ELF-1 (cell line): ENCODE data around the gene ATP5PB.

Experiments used
- DNase-seq: peaks from one replicate; pipeline ENCODE4 v3.0.0-alpha.2; 2016; ENCODE audit warnings: low read depth, low spot score

ATP5PB gene

GRCh38 chr1:111448918-111449702, at the start of gene ATP5PB, which contains the start of gene WDR77:
Gene ATP5PB, plus strand, starts transcription at chr1:111449464. Its CDS starts 78 bp downstream, at chr1:111449542.
Gene WDR77, minus strand, starts transcription at chr1:111449256. Its CDS starts 87 bp downstream, at chr1:111449169.
- DNase-seq = peak; percentile 98

DNA sequence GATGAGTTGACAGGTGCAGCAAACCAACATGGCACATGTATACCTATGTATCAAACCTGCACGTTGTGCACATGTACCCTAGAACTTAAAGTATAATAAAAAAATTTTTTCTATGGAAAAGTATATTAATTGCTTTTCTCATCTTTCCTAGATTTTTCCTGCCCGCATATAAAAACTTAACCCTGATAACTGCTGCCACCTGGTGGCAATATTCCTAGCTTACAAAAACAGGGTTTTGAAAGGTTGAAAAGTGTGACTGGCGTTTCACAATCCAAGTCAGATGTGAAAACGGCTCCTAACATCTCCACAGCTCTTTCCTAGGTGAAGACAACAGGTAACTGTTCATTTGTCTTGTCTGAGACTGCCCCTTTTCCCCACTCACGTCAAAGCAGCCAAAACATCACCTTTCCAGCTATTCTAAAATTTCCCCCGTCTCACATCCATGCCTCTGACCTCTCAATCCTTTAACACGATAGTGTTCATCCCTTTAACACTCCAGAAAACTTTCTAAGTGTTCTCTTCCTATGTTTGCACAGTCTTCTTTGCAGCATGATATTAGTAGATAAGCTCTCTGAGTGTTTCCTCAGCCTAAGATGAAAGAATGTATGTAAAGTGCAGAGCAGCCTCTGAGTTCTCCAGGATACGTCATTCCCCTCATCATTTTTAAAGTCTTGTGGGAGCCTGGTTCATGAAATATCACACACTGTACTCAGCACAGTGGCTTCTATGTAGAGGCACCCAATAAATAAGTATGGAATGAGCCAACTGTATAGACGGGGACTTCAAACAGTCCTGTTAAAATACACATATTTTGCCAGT, 49.3 kb upstream of the ATP5PB start:
- peak; percentile 32 for DNase-seq

GRCh38 chr1:111402083-111402482, 47.2 kb upstream of the ATP5PB start:
- no peak for DNase-seq

DNA sequence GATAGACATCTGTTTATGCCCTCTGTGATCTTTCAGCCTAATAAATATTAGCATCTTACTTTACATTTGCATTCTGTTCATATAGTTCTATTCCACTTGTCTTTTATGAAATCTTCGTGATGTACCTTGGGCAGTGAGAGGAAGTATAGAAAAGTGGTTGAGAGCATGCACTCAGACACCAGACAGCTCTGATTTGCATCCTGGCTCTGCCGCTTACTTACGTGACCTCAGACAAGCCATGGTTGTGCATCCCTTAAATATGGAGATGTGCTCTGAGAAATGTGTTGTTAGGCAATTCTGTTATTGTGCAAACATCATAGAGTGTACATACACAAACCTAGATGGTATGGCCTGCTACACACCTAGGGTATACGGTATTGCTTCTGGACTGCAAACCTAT, 44.7 kb upstream of the ATP5PB start:
- DNase-seq = no peak

DNA sequence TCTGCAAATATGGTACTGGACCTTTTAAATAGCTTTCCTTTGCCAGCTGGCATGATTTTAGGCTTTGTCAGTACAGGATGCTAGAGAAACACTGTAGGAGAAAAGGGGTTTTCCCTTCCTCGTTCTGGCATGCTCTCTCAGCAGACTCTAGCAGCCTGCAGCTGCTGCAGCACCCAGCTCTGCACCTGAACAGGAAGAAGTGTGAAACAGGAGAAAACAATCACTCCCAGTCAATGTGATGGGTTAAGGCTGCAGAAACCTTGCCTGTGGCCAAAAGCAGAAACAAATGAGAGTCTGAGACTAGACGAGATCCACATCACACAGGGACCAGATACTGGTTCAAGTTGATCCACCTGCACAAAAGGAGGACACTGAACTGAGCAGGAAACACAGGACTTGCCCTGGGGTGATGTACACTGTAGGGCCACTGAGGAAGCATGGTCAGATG, 42.9 kb upstream of the ATP5PB start:
- DNase-seq = peak; percentile 55

DNA sequence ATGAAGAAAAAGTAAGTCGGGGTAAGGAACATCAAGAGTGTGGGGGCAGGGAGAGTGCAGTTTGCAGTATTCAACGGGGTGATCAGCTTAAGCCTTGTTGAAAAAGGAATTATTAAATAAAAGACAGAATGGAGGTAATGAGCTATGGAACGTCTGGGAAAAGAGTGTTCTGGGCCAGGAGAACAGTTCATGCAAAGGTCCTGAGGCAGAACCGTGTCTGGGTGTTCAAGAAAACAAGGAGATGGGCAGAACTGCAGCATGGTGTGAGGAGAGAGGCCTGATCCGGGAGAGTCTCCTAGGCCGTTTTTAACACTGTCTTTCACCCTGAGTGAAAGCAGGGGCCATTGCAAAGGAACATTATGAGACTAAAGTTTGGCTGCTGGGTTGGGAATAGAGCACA, 42.0 kb upstream of the ATP5PB start:
- DNase-seq = no peak

- no peak for DNase-seq
Observed at GRCh38 chr1:111412839-111413238, 36.4 kb upstream of the ATP5PB start.

GRCh38 chr1:111414756-111415155, 34.5 kb upstream of the ATP5PB start:
- no peak for DNase-seq

DNA sequence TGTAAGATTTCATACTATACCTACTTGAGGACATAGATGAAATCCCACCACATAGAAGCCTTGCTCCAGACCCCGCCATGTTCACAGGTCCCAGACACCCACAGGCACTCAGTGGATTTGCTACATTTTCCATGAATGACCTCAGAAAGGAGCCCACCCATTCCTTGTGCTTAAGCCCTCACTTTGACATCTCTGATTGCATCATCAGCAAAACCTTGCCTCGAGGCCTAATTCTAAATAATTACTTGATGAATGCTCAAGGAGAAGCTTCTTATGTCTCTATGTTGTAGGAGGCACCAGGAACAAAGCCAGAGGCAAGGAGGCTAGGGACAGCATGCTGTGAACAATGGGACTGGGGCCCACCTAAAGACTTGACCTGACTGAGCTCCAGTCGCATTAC, 33.8 kb upstream of the ATP5PB start:
- DNase-seq = no peak

DNA sequence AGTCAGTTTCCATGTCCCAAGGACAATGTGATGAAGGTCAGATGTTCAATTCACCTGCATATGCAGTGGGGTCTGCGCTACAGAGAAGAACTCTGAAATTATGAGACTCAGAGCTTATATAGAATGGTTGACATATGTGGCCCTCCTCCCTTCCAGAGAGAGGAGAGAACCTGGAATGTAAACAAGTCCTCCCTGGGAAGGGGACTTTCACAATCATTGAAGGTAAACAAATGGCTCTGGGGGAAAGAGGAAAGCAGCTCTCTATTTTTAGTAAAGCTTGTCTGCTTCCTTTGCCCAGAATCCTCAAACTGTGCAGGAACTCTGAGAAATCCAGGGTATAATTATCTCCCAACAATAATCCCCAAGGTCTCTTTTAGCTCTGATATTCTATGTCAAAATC, 31.5 kb upstream of the ATP5PB start:
- no peak for DNase-seq

DNA sequence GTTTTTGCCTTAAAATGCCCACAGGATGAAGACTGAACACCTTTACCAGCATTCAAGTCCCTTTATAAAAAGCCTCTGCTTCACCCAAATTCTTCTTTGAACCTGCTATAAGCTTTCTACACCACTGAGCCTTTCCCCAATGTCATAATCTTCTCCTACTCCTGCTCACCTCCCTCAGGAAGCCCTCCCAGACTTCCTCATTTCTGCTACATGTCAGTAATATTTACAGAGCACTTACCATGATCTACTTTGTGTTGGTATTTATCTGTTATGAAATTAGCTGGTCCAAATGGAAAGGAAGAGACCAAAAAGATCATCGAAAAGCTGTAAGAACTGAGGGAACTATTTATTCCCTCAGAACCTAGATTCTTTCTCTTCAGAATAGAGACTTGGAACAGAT, 30.2 kb upstream of the ATP5PB start:
- DNase-seq = no peak

GRCh38 chr1:111420377-111420776, 28.9 kb upstream of the ATP5PB start:
- peak; percentile 38 for DNase-seq

DNA sequence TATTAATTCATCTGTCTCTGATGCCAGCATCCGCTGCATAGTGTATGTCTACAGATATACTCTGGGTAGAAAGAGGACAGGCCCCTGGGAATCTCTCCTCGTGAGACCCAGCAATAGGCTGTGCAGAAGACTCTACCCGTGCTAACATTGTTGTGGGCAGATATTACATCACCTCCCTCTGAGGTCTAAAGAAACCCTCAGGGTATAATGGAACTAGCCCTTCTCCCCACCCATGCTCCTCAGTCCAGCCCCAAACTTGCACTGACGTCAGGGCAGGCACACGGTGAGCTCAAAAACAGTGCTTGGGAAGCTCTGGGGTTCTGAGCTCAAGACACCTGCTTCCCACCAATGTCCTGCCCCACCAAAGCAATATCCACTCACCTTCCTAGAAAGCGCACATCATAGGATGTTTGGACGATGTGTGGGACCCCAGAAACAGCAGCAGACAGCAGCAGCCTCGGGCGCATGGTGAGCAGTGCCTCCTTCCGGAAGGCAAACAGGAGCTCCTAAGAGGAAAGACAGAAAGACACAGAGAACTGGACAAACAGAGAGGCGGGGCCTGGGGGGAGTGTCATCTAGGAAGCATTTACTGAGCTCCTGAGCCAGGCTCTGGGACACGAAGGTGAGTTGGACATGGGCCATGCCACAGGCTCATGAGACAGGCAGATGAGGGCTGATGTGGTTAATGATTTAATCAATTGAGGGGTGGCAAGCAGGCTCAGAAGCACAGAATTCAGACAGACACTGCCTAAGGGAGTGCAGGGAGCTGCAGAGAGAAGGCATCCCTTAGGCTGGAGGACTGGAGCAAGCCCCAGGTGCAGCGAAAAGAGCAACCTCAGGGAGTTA, 26.5 kb upstream of the ATP5PB start:
- DNase-seq = no peak

DNA sequence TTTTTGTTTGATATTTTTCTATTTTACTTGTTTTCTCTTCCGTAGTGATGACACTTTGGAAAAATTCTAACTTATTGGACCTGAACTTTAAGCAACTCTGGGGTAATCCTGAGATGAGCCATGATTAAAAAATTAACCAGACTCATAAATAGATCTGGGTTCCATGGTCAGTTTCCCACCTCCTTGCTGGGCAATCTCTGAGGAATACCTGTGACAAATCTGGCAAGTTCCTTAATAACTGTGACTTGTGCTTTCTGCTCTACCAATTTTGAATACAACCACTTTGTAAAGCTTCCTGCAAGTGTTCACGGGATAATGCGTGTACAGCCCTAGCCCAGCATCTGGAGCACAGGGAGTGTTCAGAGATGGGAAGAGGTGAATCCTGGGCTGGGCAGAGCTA, 25.0 kb upstream of the ATP5PB start:
- DNase-seq = no peak

GRCh38 chr1:111436726-111437125, 12.5 kb upstream of the ATP5PB start:
- no peak for DNase-seq

GRCh38 chr1:111439461-111440351, 9.6 kb upstream of the ATP5PB start:
- DNase-seq = no peak

GRCh38 chr1:111441573-111442192, 7.6 kb upstream of the ATP5PB start:
- DNase-seq = peak; percentile 88

GRCh38 chr1:111442457-111442856, 6.8 kb upstream of the ATP5PB start:
- DNase-seq = no peak

DNA sequence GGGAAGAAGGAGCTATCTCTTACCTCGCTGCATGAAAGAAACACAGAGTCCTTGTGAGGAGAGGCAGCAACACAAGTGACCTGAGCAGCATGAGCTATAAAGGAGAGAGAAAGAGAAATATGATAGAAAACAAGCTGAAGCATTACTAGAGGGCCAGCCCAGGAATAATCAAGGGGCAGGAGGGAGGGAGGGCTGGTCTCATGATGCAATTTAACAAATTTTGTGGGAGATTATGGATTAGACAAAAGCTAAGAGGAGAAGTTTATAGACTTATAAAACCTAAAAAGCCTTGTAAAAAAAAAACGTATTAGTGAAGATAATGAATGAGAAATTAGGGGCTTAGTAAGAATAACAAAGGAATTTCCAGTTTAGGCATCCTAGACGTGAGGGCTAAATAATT, 5.2 kb upstream of the ATP5PB start:
- DNase-seq = no peak

DNA sequence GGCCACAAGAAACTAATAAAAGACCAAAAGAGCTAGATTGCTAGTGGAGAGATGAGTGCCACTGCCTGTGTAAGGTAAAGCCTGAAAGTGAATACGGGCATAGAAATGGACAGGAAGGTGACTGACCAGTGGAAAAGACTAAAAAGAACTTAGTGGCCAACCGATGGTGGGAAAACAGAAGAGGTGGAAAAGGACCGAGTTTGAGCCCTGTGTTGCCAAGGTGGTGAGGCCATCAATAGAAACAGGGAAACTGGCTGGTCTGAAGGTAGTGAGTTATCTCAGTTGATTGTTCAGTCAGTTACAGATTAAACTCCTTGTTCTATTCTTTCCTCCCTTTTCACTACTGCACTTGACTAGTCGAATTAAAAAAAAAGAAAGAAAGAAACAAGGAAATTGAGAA, 2.7 kb upstream of the ATP5PB start:
- no peak for DNase-seq
